ENCODE data around the gene MCUB. TPM values are rescaled to one million over a fixed set of nuclear protein-coding genes. Genes with fewer than 3 reads are reported as not detected.

The MCUB gene
- total RNA-seq, 5 donors from 2014 or later (not counting 1 experiment from before 2014, with no cell fraction given) = 88.9 to 139 (median 122) TPM

- Mint-ChIP-seq H3K9me3 (no peaks in the 10 kb centered on the region), H3K36me3 (peaks cover 26% of the 10 kb centered on the region), H3K27me3 (no peaks in the 10 kb centered on the region), H3K27ac (no peak overlapping the region), H3K4me3 (no peak overlapping the region), H3K4me1 (peaks cover 7 to 28% (median 13%) of the 10 kb centered on the region in 3 donors)
- Histone ChIP-seq H3K4me3 (ENCODE audit: control insufficient read depth in 1 of 2, extremely low read depth in 1 of 2, low read length in 1 of 2) (no peak overlapping the region), H3K9me3 (no peaks in the 10 kb centered on the region), H3K4me1 (ENCODE audit: control insufficient read depth in 1 of 2, extremely low read depth in 1 of 2, insufficient read depth in 2 of 2, low read length in 2 of 2) (no peaks in the 10 kb centered on the region), H3K27ac (ENCODE audit: low read length) (no peak overlapping the region), H3K36me3 (ENCODE audit: control insufficient read depth in 2 of 2, extremely low read depth in 1 of 2, insufficient read depth in 1 of 2, low read length in 1 of 2) (peaks cover 8 to 14% of the 10 kb centered on the region in 2 donors), H3K27me3 (replicated peaks in 1 of 2; ENCODE audit: control insufficient read depth in 2 of 2, extremely low read depth in 1 of 2, insufficient read depth in 2 of 2, low read length in 1 of 2) (no peaks in the 10 kb centered on the region)
- ATAC-seq (replicated peaks in 1 of 4) = no peak
- POLR2A ChIA-PET = interaction anchor here (0.6 to 0.7 kb wide), 2 partner anchors 45 to 79 kb away, joined by 4 to 5 read pairs; no protein-coding TSS in a partner anchor
- no peak for DNase-seq
- WGBS (ENCODE audit: insufficient coverage) = 94% methylated on average over 4 of the region's 7 CpGs
- CTCF ChIA-PET = interaction anchor here in 1 of 2 donors (0.7 kb wide), 1 partner anchor 64 kb away, joined by 11 read pairs; no protein-coding TSS in a partner anchor
Measured at GRCh38 chr4:109721033-109721432, 161.0 kb downstream of the MCUB start.

- Histone ChIP-seq H3K27me3 (replicated peaks in 1 of 2; ENCODE audit: control insufficient read depth in 2 of 2, extremely low read depth in 1 of 2, insufficient read depth in 2 of 2, low read length in 1 of 2) (no peaks in the 10 kb centered on the region), H3K4me3 (ENCODE audit: control insufficient read depth in 1 of 2, extremely low read depth in 1 of 2, low read length in 1 of 2) (no peak overlapping the region), H3K4me1 (ENCODE audit: control insufficient read depth in 1 of 2, extremely low read depth in 1 of 2, insufficient read depth in 2 of 2, low read length in 2 of 2) (no peaks in the 10 kb centered on the region), H3K36me3 (ENCODE audit: control insufficient read depth in 2 of 2, extremely low read depth in 1 of 2, insufficient read depth in 1 of 2, low read length in 1 of 2) (peaks cover 0 to 5% of the 10 kb centered on the region in 2 donors), H3K27ac (ENCODE audit: low read length) (no peak overlapping the region), H3K9me3 (no peaks in the 10 kb centered on the region)
- Mint-ChIP-seq H3K9me3 (no peaks in the 10 kb centered on the region), H3K4me1 (peaks cover 7 to 36% (median 16%) of the 10 kb centered on the region in 3 donors), H3K27ac (no peak overlapping the region), H3K36me3 (peaks cover 20% of the 10 kb centered on the region), H3K4me3 (no peak overlapping the region), H3K27me3 (no peaks in the 10 kb centered on the region)
- no peak for DNase-seq
- ATAC-seq (replicated peaks in 1 of 4) = no peak
- CTCF ChIA-PET = no interaction called here
- POLR2A ChIA-PET = no interaction called here
Measured at GRCh38 chr4:109722357-109722756, 162.3 kb downstream of the MCUB start.

GRCh38 chr4:109723110-109723509 lies 163.1 kb downstream of the MCUB start:
- no peak for ATAC-seq (replicated peaks in 1 of 4)

DNA sequence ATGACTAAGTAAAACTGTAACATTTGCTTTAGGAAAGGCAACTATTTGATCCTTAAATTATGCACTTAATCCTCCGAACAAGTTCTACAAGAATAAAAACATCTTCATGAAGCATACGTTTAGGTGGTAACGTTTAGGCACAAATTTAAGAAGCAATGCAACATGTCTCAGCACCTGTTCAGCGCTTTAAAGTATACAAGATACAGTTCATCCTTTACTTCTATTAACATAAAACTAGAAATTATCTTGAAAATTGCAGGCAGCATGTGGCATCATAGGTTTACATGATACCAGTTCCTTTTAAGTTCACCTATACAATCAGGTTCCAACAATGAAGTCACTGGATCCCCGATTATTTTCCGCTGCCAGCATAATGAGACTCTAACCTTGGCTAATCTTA lies 168.3 kb downstream of the MCUB start:
- H3K27ac Mint-ChIP-seq = no peak overlapping the region
- Histone ChIP-seq H3K27ac (ENCODE audit: low read length) (no peak overlapping the region), H3K4me3 (ENCODE audit: control insufficient read depth in 1 of 2, extremely low read depth in 1 of 2, low read length in 1 of 2) (no peak overlapping the region), H3K9me3 (no peaks in the 10 kb centered on the region), H3K4me1 (ENCODE audit: control insufficient read depth in 1 of 2, extremely low read depth in 1 of 2, insufficient read depth in 2 of 2, low read length in 2 of 2) (peaks cover 11 to 12% of the 10 kb centered on the region in 2 experiments), H3K36me3 (ENCODE audit: control insufficient read depth in 2 of 2, extremely low read depth in 1 of 2, insufficient read depth in 1 of 2, low read length in 1 of 2) (peaks cover 0 to 2% of the 10 kb centered on the region in 2 donors), H3K27me3 (replicated peaks in 1 of 2; ENCODE audit: control insufficient read depth in 2 of 2, extremely low read depth in 1 of 2, insufficient read depth in 2 of 2, low read length in 1 of 2) (no peaks in the 10 kb centered on the region)
- H3K4me1 Mint-ChIP-seq = peaks cover 22 to 44% (median 28%) of the 10 kb centered on the region in 3 donors
- CTCF ChIA-PET = interaction anchor here (0.6 to 3.0 kb wide), 2 partner anchors 25 to 35 kb away, joined by 7 to 10 read pairs; partner anchors contain the start of gene CASP6 (in 1 of the 2)
- DNase-seq (no peak), ATAC-seq (replicated peaks in 1 of 4) (no peak)
- 98% methylated on average over 5 of the region's 6 CpGs for WGBS (ENCODE audit: insufficient coverage)
- POLR2A ChIA-PET = interaction anchor here in 1 of 2 donors (0.7 kb wide), 1 partner anchor 25 kb away, joined by 15 read pairs; the partner anchor contains the start of gene CASP6
- H3K36me3 Mint-ChIP-seq = peaks cover 17% of the 10 kb centered on the region
- peak overlapping the region in 2 of 3 donors; percentile 86 to 87 for H3K4me3 Mint-ChIP-seq
- no peaks in the 10 kb centered on the region for H3K27me3 Mint-ChIP-seq
- no peaks in the 10 kb centered on the region for H3K9me3 Mint-ChIP-seq

More at GRCh38 chr4:109723110-109723509, 163.1 kb downstream of the MCUB start:
- Mint-ChIP-seq H3K4me3 (no peak overlapping the region), H3K27me3 (no peaks in the 10 kb centered on the region), H3K4me1 (peaks cover 13 to 41% (median 20%) of the 10 kb centered on the region in 3 donors), H3K36me3 (peaks cover 17% of the 10 kb centered on the region), H3K9me3 (no peaks in the 10 kb centered on the region), H3K27ac (no peak overlapping the region)
- Histone ChIP-seq H3K27me3 (replicated peaks in 1 of 2; ENCODE audit: control insufficient read depth in 2 of 2, extremely low read depth in 1 of 2, insufficient read depth in 2 of 2, low read length in 1 of 2) (no peaks in the 10 kb centered on the region), H3K4me1 (ENCODE audit: control insufficient read depth in 1 of 2, extremely low read depth in 1 of 2, insufficient read depth in 2 of 2, low read length in 2 of 2) (no peaks in the 10 kb centered on the region), H3K36me3 (ENCODE audit: control insufficient read depth in 2 of 2, extremely low read depth in 1 of 2, insufficient read depth in 1 of 2, low read length in 1 of 2) (peaks cover 0 to 2% of the 10 kb centered on the region in 2 donors), H3K27ac (ENCODE audit: low read length) (no peak overlapping the region), H3K9me3 (no peaks in the 10 kb centered on the region), H3K4me3 (ENCODE audit: control insufficient read depth in 1 of 2, extremely low read depth in 1 of 2, low read length in 1 of 2) (no peak overlapping the region)
- ChIA-PET POLR2A (no interaction called here), CTCF (no interaction called here)
- WGBS (ENCODE audit: insufficient coverage) = no CpG with 5 or more reads among the region's 2 CpGs
- no peak for DNase-seq

DNA sequence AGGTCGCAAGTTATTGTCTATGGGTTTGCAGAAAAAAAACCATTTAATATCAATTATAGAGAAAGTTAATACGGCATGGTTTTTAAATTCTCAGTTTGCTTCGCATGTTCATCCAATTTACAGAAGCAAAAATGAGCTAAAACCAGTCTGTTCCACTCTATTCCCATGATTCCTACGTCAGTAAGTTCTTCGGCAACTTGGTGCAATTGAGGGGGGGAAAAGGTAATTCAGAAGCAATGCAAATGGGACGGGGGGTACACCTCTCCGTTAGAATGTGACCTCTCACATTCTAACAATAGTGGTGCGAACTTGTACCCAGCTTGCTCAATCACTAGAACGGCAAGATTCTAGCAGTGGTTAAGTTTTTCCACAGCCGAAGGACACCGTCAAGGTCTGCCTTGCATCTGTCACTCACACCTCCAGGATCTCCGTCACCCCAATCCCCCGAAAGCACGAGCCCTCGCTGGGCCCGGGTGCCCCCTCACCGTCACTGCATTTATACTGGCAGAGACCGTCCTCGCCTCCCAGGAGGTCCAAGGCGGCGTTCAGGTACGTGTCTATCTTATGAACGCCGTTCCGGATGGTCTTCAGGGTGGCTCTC lies 169.2 kb downstream of the MCUB start:
- peaks cover 11 to 12% of the 10 kb centered on the region in 2 experiments for H3K4me1 ChIP-seq (ENCODE audit: control insufficient read depth in 1 of 2, extremely low read depth in 1 of 2, insufficient read depth in 2 of 2, low read length in 2 of 2)
- H3K27me3 ChIP-seq (replicated peaks in 1 of 2; ENCODE audit: control insufficient read depth in 2 of 2, extremely low read depth in 1 of 2, insufficient read depth in 2 of 2, low read length in 1 of 2) = no peaks in the 10 kb centered on the region
- H3K36me3 Mint-ChIP-seq = peaks cover 17% of the 10 kb centered on the region
- POLR2A ChIA-PET = interaction anchor here in 1 of 2 donors (0.7 kb wide), 1 partner anchor 26 kb away, joined by 15 read pairs; the partner anchor contains the start of gene CASP6
- H3K4me3 ChIP-seq (ENCODE audit: control insufficient read depth in 1 of 2, extremely low read depth in 1 of 2, low read length in 1 of 2) = peak overlapping the region; percentile 57 to 78
- peak overlapping the region; percentile 40 to 83 for H3K27ac Mint-ChIP-seq
- no peak overlapping the region for H3K27ac ChIP-seq (ENCODE audit: low read length)
- DNase-seq = peak in 2 of 35 experiments; percentile 1 to 5
- no peaks in the 10 kb centered on the region for H3K9me3 Mint-ChIP-seq
- WGBS (ENCODE audit: insufficient coverage) = 1% methylated on average over 18 of the region's 25 CpGs
- CTCF ChIA-PET = interaction anchor here (0.5 to 3.0 kb wide), 5 partner anchors 26 to 381 kb away, joined by 3 to 10 read pairs (median 4); partner anchors contain the start of gene CASP6 (in 1 of the 2)
- no peaks in the 10 kb centered on the region for H3K27me3 Mint-ChIP-seq
- peak overlapping the region; percentile 86 to 91 (median 87) for H3K4me3 Mint-ChIP-seq
- no peaks in the 10 kb centered on the region for H3K9me3 ChIP-seq
- peaks cover 0 to 2% of the 10 kb centered on the region in 2 donors for H3K36me3 ChIP-seq (ENCODE audit: control insufficient read depth in 2 of 2, extremely low read depth in 1 of 2, insufficient read depth in 1 of 2, low read length in 1 of 2)
- peaks cover 22 to 40% (median 28%) of the 10 kb centered on the region in 3 donors for H3K4me1 Mint-ChIP-seq
- ATAC-seq (replicated peaks in 1 of 4) = no peak

DNA sequence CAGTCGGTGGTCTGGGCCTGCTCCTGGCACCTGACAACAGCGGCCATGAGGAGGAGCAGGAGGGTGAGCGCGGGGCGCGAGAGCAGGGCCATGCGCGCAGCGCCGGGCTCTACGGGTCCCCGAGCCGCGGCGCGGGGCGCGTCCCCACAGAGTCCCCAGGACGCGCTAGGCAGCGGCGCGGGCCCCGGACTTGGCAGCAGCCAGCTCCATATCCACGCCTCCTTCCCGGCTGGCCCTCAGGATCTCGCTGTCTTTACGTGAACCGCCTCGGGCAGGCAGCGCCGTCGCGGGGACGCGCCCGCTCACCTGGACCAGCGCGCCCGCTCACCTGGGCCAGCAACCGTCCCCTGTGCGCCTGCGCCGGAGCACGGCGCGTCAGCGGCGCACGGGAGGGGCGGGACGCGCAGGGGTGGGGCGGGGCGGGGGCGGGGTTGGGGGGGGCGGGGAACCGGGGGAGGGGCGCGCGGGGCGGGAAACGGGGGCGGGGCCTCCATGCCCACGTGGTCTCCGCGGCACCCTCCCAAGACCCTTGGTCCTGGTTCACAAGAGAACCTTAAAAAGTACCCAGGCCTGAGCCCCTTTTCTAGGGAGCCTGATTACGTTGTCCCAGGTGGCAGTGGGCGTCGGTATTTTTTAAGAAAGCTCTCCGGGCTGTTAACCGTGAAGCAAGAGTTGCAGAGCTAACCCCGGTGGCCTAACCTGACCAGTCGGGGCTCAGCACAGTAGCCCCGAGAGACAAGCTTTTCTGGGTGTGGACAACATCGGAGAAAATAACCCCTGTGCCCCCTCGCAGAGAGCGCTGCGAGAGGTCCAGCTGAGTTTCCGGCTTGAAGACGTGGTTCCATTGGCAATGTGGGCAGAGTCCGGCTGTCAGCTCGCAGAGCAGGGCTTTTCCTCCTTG lies 169.9 kb downstream of the MCUB start, which contains the start of gene PLA2G12A:
TSS of gene PLA2G12A (minus strand) at position 353 of the 901 bp plus-strand sequence. CDS start at position 92, 261 bp downstream.
- Mint-ChIP-seq H3K36me3 (peaks cover 14% of the 10 kb centered on the region), H3K27ac (peak within 1 kb of the TSS; percentile 73 to 85), H3K27me3 (no peaks in the 10 kb centered on the region), H3K4me3 (peak within 1 kb of the TSS; percentile 86 to 91 (median 87)), H3K4me1 (peaks cover 22 to 35% (median 25%) of the 10 kb centered on the region in 3 donors), H3K9me3 (no peaks in the 10 kb centered on the region)
- H3K9me3 ChIP-seq = no peaks in the 10 kb centered on the region
- H3K27ac ChIP-seq (ENCODE audit: low read length) = peak within 1 kb of the TSS; percentile 67
- peak within 1 kb of the TSS; percentile 82 to 95 for H3K4me3 ChIP-seq (ENCODE audit: control insufficient read depth in 1 of 2, extremely low read depth in 1 of 2, low read length in 1 of 2)
- CTCF ChIA-PET = interaction anchor here in 1 of 2 donors (0.5 to 3.0 kb wide), 7 partner anchors 25 to 382 kb away, joined by 3 to 10 read pairs (median 4); partner anchors contain the start of gene CASP6
- WGBS (ENCODE audit: insufficient coverage) = under 1% methylated on average over 56 of the region's 83 CpGs
- H3K27me3 ChIP-seq (replicated peaks in 1 of 2; ENCODE audit: control insufficient read depth in 2 of 2, extremely low read depth in 1 of 2, insufficient read depth in 2 of 2, low read length in 1 of 2) = no peaks in the 10 kb centered on the region
- peak; percentile 86 to 95 (median 90) for ATAC-seq (replicated peaks in 1 of 4)
- DNase-seq = peak; percentile 59 to 90 (median 76)
- peaks cover 0 to 2% of the 10 kb centered on the region in 2 donors for H3K36me3 ChIP-seq (ENCODE audit: control insufficient read depth in 2 of 2, extremely low read depth in 1 of 2, insufficient read depth in 1 of 2, low read length in 1 of 2)
- POLR2A ChIA-PET = interaction anchor here in 1 of 2 donors (0.9 kb wide), 1 partner anchor 29 kb away, joined by 3 read pairs; no protein-coding TSS in a partner anchor
- H3K4me1 ChIP-seq (ENCODE audit: control insufficient read depth in 1 of 2, extremely low read depth in 1 of 2, insufficient read depth in 2 of 2, low read length in 2 of 2) = peaks cover 11 to 12% of the 10 kb centered on the region in 2 experiments
